HG02571 (cell line): ENCODE data around the gene LYZL4.

ENCODE experiments used
- ATAC-seq: cut with Tn5 transposase; IDR thresholded peaks from one replicate; pipeline ENCODE4 v1.9.1; 2021; ENCODE audit warnings: mild to moderate bottlenecking, moderate library complexity; ENCODE audit not compliant: unreplicated experiment

The LYZL4 gene

GRCh38 chr3:42410370-42411131, at the start of gene LYZL4:
TSS of gene LYZL4 (minus strand) at chr3:42410610. CDS start at chr3:42407251, 3,359 bp downstream.
- no peak for ATAC-seq

DNA sequence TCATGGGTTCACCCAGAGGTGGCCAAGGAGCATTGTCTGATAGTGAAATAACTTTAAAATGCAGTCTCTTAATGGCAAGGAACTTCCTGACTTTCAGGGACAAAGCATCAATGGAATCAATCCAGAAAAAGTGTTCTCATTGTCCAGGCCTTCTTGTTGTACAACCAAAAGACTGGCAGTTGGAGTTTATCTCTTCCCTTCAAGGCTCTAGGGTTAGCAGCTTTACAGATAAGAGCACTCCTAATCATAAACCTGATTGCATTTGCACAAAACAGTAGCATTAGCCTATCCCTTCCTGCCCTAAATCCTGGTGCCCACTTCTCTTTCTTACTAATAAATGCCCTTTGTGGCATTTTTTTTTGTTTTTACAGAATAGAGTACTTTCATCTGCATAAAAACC, 48.7 kb upstream of the LYZL4 start:
- no peak for ATAC-seq

GRCh38 chr3:42456211-42456610, 45.8 kb upstream of the LYZL4 start:
- ATAC-seq: no peak

- no peak for ATAC-seq
Measured at GRCh38 chr3:42451546-42452230, 41.3 kb upstream of the LYZL4 start.

GRCh38 chr3:42451116-42451515, 40.7 kb upstream of the LYZL4 start:
- ATAC-seq: no peak

GRCh38 chr3:42450567-42450966, 40.2 kb upstream of the LYZL4 start:
- no peak for ATAC-seq

DNA sequence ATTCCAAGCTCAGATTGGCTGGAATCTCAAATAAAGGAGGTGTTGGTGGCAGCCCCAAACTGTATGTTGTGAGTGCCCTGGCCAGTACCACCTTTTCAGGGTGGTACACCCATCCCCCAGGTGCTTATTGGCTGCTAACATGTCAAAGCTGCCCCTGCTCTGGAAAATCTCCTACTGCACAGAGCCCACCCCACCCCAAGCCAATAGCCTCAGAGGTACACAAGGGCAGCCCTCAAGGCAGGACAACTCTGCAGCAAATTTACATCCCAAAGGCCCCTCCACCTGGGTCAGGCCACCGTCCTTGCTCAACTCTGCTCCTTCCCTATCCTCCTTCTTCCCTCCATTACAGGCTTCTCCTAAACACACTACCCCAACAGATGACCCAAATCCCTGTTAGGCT, 37.1 kb upstream of the LYZL4 start:
- ATAC-seq: no peak

DNA sequence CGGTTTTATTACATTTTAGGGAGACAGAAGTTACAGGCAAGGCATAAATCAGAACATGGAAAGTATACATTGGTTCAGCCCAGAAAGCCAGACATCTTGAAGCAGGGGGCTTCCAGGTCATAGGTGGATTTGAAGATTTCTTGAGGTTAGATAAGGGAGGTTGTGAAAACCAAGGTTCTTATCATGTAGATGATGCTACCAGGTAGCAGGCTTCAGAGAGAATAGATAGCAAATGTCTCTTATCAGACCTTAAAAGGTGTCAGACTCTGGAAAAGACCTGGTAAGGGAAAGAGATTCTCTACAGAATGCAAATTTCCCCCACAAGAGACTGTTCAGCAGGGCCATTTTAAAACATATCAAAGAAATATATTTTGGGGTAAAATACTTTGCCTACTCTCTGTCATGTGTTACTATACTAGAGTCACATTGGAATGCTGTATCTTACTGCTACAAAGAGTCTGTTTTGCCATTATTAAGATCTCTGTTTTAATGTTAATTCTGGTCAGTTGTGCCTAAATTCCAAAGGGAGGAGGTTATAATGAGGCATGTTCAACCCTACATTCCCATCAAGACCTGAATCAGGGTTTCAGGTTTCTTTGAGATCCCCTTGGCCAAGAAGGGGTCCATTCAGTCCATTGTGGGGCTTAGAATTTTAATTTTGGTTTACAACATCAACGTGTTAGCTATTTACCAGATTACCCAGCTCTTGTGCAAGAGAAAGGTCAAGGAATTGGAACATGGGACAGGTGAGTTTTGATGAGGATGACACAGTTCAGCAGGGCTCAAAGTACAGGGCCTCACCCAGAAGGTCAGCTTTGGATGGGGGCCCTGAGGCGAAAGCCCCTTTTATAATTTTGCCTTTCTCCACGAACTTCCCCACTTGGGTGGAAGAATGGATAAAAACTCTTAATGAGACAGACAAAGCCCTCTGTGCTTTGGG, 36.0 kb upstream of the LYZL4 start:
- ATAC-seq: no peak

- ATAC-seq: peak; percentile 72
Measured at GRCh38 chr3:42443819-42444436, 33.5 kb upstream of the LYZL4 start.

DNA sequence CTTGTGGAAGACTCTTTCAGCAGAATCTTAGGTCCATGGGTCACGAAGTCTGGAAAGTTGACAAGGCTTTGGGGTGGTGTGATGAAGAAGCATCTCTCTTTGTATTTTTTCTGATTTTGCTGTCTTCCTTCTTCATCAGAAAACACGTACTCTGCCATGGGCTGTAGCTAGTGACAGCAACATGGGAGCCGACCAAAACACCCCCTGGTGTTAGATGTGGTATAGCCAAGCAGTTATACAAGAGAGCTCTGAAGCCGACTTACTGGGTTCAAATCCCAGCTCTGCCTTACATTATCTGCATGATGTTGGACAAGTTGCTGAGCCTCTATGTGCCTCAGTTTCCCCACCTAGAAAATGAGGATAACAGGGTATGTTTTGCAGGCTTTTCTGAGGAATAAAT, 32.9 kb upstream of the LYZL4 start:
- ATAC-seq: no peak

- no peak for ATAC-seq
Measured at GRCh38 chr3:42442640-42443039, 32.2 kb upstream of the LYZL4 start.

- ATAC-seq: no peak
Measured at GRCh38 chr3:42441791-42442190, 31.4 kb upstream of the LYZL4 start.

DNA sequence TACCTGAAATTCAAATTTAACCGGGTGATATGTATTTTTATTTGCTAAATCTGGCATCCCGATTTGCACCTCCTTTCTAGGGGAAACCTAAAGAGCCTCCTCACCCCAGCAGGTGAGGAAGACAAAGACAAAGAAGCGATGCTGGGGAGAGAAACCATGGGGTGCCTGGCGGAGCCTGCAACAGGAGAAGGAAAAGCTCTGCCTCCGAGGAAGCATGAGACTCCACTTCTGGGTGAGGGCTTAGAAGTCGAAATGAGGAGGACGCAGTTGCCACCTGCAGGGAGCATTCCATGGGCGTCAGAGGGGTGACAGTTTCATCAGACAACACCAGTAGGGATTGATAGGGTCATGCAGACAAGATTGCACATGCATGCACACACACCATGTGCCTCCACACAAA, 30.5 kb upstream of the LYZL4 start:
- ATAC-seq: no peak

DNA sequence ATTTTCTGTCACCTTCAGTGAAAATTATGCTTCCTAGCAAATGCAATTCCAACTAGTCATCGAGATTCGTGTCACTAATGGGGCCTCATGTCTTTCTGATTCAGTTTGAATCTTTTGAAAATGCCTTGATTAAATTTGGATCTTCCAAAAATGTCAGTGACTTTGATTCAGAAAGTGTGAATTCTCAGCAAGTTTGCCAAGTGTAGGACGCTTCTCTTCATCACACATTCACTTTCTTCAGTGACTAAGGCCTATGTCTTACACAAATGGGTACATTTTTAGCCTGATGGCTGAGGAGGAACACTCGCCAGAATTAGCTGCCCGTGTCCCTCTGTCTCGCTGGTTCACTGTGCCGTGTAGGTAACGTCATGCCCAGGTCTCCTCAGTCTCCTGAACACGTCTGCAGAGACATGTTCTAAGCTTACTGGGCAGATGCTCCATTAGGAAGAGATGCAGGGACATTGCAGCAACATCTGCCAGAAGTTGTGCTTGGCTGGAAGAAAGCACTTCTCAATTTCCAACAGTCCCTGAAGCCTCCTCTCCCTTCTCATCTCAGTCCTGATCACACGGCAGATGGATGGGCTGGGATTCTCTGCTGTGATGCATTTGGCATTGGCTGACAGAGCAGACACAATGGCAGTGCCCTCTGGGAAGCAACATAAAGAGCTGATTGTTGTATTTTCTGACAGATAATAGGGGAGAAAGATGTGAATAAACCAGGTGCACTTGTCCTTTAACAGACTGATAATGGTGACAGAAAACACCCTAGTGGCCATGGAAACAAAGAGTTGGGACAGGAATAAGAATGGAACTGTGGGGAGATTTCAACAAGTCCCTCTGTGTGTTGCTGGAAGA, 29.1 kb upstream of the LYZL4 start:
- ATAC-seq: no peak

- ATAC-seq: no peak
Measured at GRCh38 chr3:42438758-42439157, 28.3 kb upstream of the LYZL4 start.

DNA sequence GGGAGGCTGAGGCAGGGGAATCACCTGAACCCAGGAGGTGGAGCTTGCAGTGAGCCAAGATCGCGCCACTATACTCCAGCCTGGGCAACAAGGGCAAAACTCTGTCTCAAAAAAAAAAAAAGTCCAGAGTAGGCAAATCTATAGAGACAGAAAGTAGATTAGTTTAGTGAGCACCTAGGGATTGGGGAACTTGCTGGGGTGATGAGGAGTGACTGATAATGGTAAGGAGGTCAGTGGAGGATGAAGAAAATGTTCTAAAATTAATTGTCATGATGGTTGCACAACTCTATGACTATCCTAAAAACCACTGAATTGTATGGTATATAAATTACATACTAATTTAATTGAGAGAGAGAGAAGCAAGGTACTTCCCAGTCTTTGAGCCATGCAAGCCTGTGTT, 27.8 kb upstream of the LYZL4 start:
- ATAC-seq: no peak

GRCh38 chr3:42434777-42435380, 24.5 kb upstream of the LYZL4 start:
- no peak for ATAC-seq

DNA sequence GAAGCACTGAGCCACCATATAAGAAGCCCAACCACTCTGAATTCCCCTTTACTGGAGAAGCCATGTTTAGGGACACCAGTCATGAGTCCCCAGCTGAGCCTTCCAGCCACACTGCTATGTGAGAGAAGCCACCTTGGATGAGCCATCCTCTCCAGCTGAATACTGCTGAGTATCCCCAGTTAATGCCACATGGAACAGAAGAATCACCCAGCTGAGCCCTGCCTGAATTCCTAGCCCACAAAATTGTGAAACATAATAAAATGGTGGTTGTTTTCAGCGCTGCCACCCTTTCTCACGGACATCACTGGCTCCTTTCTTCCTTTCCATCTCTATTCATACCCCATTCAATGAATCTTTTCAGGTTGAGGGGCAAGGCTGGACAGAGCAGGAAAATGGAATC, 22.1 kb upstream of the LYZL4 start:
- no peak for ATAC-seq

DNA sequence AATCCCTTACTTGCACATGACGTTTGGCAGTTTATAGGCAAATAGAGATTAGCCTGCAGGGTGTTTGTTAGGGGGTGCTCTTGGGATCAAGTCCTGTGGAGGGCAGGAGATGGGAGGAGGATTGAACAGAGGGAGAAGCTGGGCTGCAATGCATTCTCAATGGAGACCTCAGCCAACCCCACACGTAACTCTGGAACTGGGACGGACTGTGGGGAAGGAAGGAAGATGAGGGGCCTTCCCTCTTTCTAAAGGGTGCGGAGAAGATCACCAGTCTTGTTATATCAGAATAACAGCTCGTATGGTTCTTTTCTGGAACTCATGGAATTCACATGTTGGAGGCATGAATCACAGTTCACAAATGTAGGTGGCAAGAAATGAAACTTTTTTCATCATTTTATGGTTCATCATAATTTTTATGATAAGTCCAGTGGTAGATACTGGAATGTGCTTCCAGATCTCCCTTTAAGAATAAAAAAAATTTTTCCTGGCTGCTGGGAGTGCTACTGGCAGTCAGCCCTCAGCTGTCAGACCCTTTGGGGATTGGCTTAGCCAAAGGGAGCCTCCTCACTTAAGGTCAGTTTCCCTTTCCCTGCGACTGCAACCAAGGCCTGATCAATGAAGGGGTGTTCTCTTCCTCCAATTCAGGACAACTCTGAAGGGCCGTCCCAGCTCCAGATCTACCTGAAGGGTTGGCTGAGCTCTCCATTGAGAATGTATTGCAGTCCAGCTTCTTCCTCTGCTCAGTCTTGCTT, 20.5 kb upstream of the LYZL4 start:
- ATAC-seq: no peak
